NB4 (cell line): Measurements from ENCODE around the gene GJA3.
"Not testable (repeated sequence)": the region's sequence is repeated elsewhere in the genome, so short reads cannot be mapped to it uniquely, and the experiment has no call there.

Experiments
- DNase-seq: peaks from one replicate; pipeline ENCODE4 v3.0.0; 2010; ENCODE audit warnings: low read depth
- H3K4me3 ChIP-seq: one replicate; pipeline ENCODE4 v1.5.1; 2011; ENCODE audit warnings: mild to moderate bottlenecking, low read depth, low read length, moderate library complexity
- MYC ChIP-seq: IDR thresholded peaks from 2 replicates; pipeline ENCODE4 v1.6.1; 2011; ENCODE audit warnings: low read depth, low read length
- POLR2A ChIP-seq: IDR thresholded peaks from 2 replicates; pipeline ENCODE4 v1.6.1; 2011; ENCODE audit warnings: mild to moderate bottlenecking; ENCODE audit not compliant: insufficient read length; ENCODE audit errors: extremely low read depth
- TF ChIP-seq, protein P1 (sequence below): IDR thresholded peaks from one replicate; pipeline ENCODE4 v1.5.1; 2012; ENCODE audit warnings: low read depth, low read length
- TF ChIP-seq, protein P2 (sequence below): IDR thresholded peaks from 2 replicates; pipeline ENCODE4 v1.6.1; 2011; ENCODE audit warnings: low read depth, low read length

The GJA3 gene

DNA sequence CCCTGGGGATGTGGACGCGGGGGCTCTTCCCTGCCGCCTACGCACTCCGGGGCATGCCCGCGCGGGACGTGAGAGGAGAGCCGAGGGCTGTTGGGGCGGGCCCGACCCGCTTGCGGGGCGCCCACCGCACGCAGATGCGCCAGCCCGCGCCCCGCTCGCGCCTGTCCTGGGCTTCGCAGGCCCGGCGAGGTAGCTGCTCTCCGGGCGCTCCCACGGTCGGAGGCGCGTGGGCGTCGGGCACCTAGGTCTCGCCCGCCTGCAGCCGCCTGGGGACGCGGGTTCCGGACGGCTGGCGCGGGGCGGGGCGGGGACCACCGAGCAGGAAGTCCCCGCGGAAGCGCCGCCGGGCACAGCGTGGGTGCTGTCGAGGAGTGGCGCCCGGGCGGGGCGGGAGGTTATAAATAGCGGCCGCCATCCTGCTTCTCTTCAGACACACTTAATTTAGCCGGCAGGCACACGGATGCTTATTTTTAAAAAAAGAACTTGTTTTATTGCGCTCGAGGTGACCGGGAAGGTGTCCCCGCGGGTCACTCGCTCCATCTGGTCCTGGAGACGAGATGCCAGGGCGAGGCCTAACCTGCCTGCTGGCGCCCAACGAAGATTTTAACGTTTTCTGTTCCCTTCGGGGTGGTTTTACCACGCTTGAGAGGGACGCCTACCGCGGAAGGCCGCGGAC, 561 bp upstream of the GJA3 start:
- TF ChIP-seq, protein P1, sequence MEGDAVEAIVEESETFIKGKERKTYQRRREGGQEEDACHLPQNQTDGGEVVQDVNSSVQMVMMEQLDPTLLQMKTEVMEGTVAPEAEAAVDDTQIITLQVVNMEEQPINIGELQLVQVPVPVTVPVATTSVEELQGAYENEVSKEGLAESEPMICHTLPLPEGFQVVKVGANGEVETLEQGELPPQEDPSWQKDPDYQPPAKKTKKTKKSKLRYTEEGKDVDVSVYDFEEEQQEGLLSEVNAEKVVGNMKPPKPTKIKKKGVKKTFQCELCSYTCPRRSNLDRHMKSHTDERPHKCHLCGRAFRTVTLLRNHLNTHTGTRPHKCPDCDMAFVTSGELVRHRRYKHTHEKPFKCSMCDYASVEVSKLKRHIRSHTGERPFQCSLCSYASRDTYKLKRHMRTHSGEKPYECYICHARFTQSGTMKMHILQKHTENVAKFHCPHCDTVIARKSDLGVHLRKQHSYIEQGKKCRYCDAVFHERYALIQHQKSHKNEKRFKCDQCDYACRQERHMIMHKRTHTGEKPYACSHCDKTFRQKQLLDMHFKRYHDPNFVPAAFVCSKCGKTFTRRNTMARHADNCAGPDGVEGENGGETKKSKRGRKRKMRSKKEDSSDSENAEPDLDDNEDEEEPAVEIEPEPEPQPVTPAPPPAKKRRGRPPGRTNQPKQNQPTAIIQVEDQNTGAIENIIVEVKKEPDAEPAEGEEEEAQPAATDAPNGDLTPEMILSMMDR = no peak
- TF ChIP-seq POLR2A = no peak
- TF ChIP-seq, protein P2, sequence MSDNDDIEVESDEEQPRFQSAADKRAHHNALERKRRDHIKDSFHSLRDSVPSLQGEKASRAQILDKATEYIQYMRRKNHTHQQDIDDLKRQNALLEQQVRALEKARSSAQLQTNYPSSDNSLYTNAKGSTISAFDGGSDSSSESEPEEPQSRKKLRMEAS = no peak
- TF ChIP-seq MYC = no peak
- no peak overlapping the region for H3K4me3 ChIP-seq
- DNase-seq = peak; percentile 55

DNA sequence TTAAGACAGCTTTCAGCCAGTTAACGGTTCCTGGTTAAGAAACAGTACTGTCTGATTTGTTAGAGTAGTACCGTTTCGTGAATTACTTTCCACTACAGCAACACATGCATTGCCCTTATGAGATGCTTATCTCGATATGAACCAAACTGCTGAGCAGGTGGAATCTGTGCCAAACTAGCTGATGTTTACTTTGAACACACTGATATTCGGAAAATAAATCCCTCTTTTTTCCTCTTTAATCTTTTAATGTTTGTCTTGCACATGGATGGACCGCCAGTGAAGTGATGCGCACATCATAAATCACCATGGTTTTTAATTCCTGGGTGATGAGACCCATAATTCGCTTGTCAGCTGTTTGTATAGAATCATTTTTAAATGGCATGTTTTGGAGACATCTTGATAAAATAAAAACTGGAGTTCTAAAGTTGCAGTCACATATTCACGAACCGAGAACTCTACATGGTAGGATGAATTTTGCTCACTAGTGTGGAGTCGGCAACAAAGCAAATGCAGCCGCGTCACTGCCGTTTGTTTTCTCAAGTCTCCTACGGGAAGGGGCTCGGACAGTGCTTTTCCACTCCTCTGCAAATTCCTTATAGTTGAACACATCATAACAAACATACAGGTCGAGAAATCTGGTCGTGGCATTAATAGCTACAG, 1.1 kb downstream of the GJA3 start:
- DNase-seq = peak; percentile 22
- TF ChIP-seq, protein P1 = no peak
- TF ChIP-seq, protein P2 = no peak
- TF ChIP-seq MYC (no peak), POLR2A (no peak)
- H3K4me3 ChIP-seq = peak overlapping the region; percentile 53

DNA sequence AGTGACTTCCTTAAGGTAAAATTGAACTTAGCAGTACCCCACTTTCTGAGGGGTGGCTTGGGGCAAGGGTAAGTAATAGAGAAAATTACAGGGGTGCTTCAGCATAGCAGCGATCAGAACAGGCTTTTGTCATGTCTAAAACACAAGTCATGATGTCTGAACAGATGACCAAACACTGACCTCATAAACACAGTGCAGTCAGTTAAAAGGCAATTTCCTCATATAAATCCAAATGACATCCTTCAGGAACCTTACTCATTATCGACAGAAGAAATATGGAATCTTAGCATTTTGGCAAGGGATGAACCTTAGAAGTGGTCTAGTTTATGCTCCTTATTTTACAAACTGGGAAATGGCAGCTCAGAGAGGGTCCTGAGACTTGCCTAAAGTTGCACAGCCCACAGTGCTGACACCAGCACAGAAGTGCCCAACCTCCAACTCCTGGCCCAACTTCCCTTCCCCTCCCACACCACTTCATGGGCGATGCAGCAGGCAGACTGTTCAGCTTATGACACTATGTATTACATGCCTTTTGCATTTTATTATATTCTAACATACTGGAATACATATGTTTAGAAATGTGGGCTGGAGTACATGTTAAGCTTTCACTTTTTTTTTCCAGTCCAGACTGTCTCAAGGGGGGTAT, 3.6 kb downstream of the GJA3 start:
- peak; percentile 43 for DNase-seq
- no peak overlapping the region for H3K4me3 ChIP-seq
- TF ChIP-seq, protein P1 = no peak
- no peak; the same call in 1 of the 2 replicates for TF ChIP-seq MYC
- TF ChIP-seq, protein P2 = no peak

DNA sequence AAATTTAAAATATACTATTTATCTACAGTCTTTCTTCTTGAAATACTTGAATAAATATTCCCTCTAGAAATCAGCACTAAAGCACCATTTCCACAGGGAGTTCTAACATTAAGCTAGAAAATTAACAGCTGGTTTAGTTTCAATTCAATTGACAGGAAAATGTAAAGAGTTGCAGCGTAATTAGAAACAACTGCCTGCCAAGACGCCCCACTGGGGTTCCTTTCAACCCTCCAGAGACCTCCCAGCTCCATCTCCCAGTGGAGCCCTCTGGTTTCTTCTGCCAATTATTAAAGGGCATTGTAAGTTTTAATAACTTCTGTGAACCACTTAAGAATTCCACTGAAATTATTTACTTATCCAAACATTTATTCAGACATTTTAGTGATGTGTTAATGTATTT, 4.2 kb downstream of the GJA3 start:
- DNase-seq = peak; percentile 23
- H3K4me3 ChIP-seq = no peak overlapping the region
- TF ChIP-seq, protein P1 = no peak
- TF ChIP-seq POLR2A = no peak
- TF ChIP-seq, protein P2 = no peak
- no peak for TF ChIP-seq MYC

DNA sequence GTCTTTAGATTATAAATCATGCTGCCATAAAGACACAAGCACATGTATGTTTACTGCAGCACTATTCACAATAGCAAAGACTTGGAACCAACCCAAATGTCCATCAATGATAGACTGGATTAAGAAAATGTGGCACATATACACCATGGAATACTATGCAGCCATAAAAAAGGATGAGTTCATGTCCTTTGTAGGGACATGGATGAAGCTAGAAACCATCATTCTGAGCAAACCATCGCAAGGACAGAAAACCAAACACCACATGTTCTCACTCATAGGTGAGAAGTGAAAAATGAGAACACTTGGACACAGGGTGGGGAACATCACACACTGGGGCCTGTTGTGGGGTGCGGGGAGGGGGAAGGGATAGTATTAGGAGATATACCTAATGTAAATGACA, 7.6 kb downstream of the GJA3 start:
- not testable (repeated sequence) for H3K4me3 ChIP-seq, DNase-seq

DNA sequence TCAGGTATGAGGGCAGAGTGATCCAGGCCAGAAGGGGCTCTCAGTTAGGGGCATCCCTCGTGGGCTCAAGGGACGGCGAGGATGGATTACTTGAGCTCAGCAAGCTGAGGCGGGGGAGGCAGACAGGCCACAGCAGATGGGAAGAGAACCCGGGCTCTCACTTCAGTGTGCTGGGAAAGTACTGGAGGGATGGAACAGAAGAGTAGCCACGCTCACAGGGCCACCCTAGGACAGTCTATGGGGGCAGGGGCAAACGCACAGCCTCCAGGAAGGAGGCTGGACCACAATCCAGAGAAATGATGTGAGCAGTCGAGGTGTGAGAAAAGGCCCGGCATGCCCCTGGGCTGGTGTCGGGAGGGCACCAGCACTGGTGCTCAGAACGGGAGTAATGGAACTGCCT, 9.2 kb downstream of the GJA3 start:
- H3K4me3 ChIP-seq = no peak overlapping the region
- no peak for DNase-seq
- TF ChIP-seq POLR2A = no peak
- TF ChIP-seq, protein P1 = no peak
- no peak for TF ChIP-seq MYC
- TF ChIP-seq, protein P2 = no peak
